Vagina (tissue), 2 donors: Measurements from ENCODE around the gene TFPT.

ENCODE experiments used
- CTCF ChIP-seq, 3 experiments: fragments of 450-650 bp in 2 of 3; fragments of 200-600 bp in 1 of 3; sonication (generic) in 1 of 3; IDR thresholded peaks; one replicate each; pipeline ENCODE4 v1.5.1; 2017 to 2019; ENCODE audit warnings: antibody characterized with exemption in 3 of 3, mild to moderate bottlenecking in 2 of 3, moderate library complexity in 2 of 3
- POLR2A ChIP-seq, 2 donors: fragments of 450-650 bp; IDR thresholded peaks; one replicate each; pipeline ENCODE4 v1.6.1; 2017; ENCODE audit warnings: antibody characterized with exemption in 2 of 2, mild to moderate bottlenecking in 2 of 2, moderate library complexity in 2 of 2
- POLR2AphosphoS5 ChIP-seq, 2 donors: sonication (generic); formaldehyde crosslinking; IDR thresholded peaks; one replicate each; pipeline ENCODE4 v1.9.0; 2017; ENCODE audit warnings: antibody characterized with exemption in 2 of 2, mild to moderate bottlenecking in 2 of 2, low read depth in 1 of 2; ENCODE audit not compliant: insufficient read depth in 1 of 2

- no peak for TF ChIP-seq CTCF (IDR thresholded peaks at IDR 0.05)
- no peak for TF ChIP-seq POLR2AphosphoS5 (IDR thresholded peaks at IDR 0.05; ENCODE audit: insufficient read depth in 1 of 2, low read depth in 1 of 2)
- TF ChIP-seq POLR2A (IDR thresholded peaks at IDR 0.05): no peak
These were observed 38.1 kb downstream of the TFPT start for GRCh38 chr19:54077334-54077733.
